GM19324 (cell line): ENCODE data around the gene PPM1H.
"Not testable (repeated sequence)": the region's sequence is repeated elsewhere in the genome, so short reads cannot be mapped to it uniquely, and the experiment has no call there.

Experiments used
- ATAC-seq: cut with Tn5 transposase; IDR thresholded peaks from one replicate; pipeline ENCODE4 v1.9.1; 2021; ENCODE audit warnings: mild to moderate bottlenecking, moderate library complexity; ENCODE audit not compliant: unreplicated experiment, low FRiP score

The PPM1H gene

GRCh38 chr12:62934799-62935674 is at the start of gene PPM1H:
Gene PPM1H, minus strand, starts transcription at chr12:62935150. Its CDS starts 414 bp downstream, at chr12:62934736.
- peak; percentile 78 for ATAC-seq

GRCh38 chr12:62983594-62983993 is 48.6 kb upstream of the PPM1H start:
- ATAC-seq = no peak

GRCh38 chr12:62978768-62979167 is 43.8 kb upstream of the PPM1H start:
- no peak for ATAC-seq

GRCh38 chr12:62977883-62978282 is 42.9 kb upstream of the PPM1H start:
- ATAC-seq = no peak

GRCh38 chr12:62977418-62977817 is 42.5 kb upstream of the PPM1H start:
- ATAC-seq = no peak

GRCh38 chr12:62976110-62976662 is 41.2 kb upstream of the PPM1H start:
- ATAC-seq = no peak

GRCh38 chr12:62971769-62972525 is 37.0 kb upstream of the PPM1H start:
- ATAC-seq = no peak

GRCh38 chr12:62969695-62970094 is 34.7 kb upstream of the PPM1H start:
- no peak for ATAC-seq

- no peak for ATAC-seq
Measured at GRCh38 chr12:62967701-62968100, 32.8 kb upstream of the PPM1H start.

- no peak for ATAC-seq
Measured at GRCh38 chr12:62966990-62967506, 32.1 kb upstream of the PPM1H start.

GRCh38 chr12:62966446-62966989 is 31.6 kb upstream of the PPM1H start:
- ATAC-seq = not testable (repeated sequence)

- not testable (repeated sequence) for ATAC-seq
Measured at GRCh38 chr12:62965700-62966099, 30.8 kb upstream of the PPM1H start.

GRCh38 chr12:62965242-62965641 is 30.3 kb upstream of the PPM1H start:
- not testable (repeated sequence) for ATAC-seq

- ATAC-seq = no peak
Measured at GRCh38 chr12:62963486-62964041, 28.6 kb upstream of the PPM1H start.

- ATAC-seq = no peak
Measured at GRCh38 chr12:62960324-62960723, 25.4 kb upstream of the PPM1H start.

GRCh38 chr12:62959745-62960144 is 24.8 kb upstream of the PPM1H start:
- no peak for ATAC-seq

- ATAC-seq = no peak
Measured at GRCh38 chr12:62957233-62957953, 22.4 kb upstream of the PPM1H start.

- ATAC-seq = no peak
Measured at GRCh38 chr12:62955678-62956077, 20.7 kb upstream of the PPM1H start.

- no peak for ATAC-seq
Measured at GRCh38 chr12:62950317-62950716, 15.4 kb upstream of the PPM1H start.

- ATAC-seq = no peak
Measured at GRCh38 chr12:62948123-62948522, 13.2 kb upstream of the PPM1H start.
